ENCODE measurements around the gene SPOPL. TPM values are rescaled to one million over a fixed set of nuclear protein-coding genes. Genes with fewer than 3 reads are reported as not detected.

SPOPL gene
- polyA plus RNA-seq, 1 of the 3 experiments (the other 2 are of a cell fraction), result 4.5 TPM

DNA sequence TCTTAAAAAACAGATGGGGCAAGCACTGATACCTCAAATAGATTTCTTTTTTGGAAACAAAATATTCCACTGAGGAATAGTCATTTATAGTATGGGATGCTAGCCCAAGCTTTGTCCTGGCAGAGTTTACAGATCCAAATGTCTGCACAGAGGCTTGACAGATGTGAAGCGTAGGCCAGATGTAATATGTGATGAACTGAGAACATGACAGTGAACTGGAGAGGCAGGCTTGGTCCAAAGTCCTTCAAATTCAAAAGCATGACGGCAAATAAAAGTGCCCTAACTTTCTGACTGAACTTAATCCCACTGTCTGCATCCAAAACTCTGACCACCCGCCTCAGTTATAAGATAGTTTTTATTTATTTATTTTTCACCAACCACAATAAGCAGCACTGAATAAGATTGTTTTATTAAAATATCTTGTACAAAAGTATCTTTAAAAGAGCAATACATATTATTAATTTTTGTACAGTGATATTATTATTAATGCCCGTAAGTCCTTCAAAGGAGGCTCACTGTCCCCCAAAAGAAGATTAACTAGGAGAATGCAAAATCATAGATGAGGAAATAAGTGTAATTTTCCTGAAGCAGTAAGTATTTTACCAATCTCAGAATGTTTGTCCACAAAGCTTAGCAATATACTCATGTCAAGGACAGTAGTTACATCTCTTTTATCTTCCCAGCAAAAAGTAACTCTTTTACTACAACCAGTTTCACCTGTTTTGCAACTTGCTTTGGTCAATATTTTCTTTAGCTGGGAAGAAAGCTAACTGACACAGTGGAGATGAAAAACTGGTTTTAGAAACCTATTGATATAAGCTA lies 10.7 kb upstream of the SPOPL start:
- Histone ChIP-seq H3F3A (replicated peaks; ENCODE audit: insufficient read depth) (no peaks in the 10 kb centered on the region), H3K4me2 (no peak overlapping the region), H3K9ac (no peak overlapping the region), H3K4me1 (ENCODE audit: control insufficient read depth in 1 of 2, insufficient read depth in 2 of 2, low read depth in 1 of 2, low read length in 1 of 2) (peaks cover 0 to 7% of the 10 kb centered on the region in 2 experiments; a peak in 1 of 4 replicates), H3K36me3 (replicated peaks in 1 of 2; ENCODE audit: control insufficient read depth in 1 of 2, insufficient read depth in 2 of 2, low read length in 1 of 2) (peaks cover 0 to 3% of the 10 kb centered on the region in 2 experiments), H3K9me3 (no peaks in the 10 kb centered on the region), H3K9me2 (no peaks in the 10 kb centered on the region), H3K4me3 (ENCODE audit: low read depth in 2 of 2, low read length in 1 of 2) (no peak overlapping the region), H4K20me1 (ENCODE audit: insufficient read depth) (no peaks in the 10 kb centered on the region), H3K27ac (ENCODE audit: low read depth in 2 of 2, low read length in 1 of 2) (no peak overlapping the region), H3K79me2 (ENCODE audit: insufficient read depth) (no peaks in the 10 kb centered on the region), H2AFZ (ENCODE audit: low read depth) (no peak overlapping the region), H3K27me3 (ENCODE audit: insufficient read depth) (no peaks in the 10 kb centered on the region)
- 70% methylated on average over 4 of the region's 4 CpGs for WGBS (ENCODE audit: low lambda C conversion rate)
- POLR2A ChIA-PET, result no interaction called here
- CTCF ChIA-PET, result interaction anchor here (1.3 kb wide), 1 partner anchor 543 kb away, joined by 4 read pairs; no protein-coding TSS in a partner anchor
- no peak for DNase-seq
- TF ChIP-seq FOXM1 (IDR thresholded peaks at IDR 0.05; ENCODE audit: low read depth) (no peak), YY1 (IDR thresholded peaks at IDR 0.05; ENCODE audit: low read depth) (no peak), CHD2 (IDR thresholded peaks at IDR 0.05; ENCODE audit: low read length, partially characterized antibody) (no peak), PBX3 (IDR thresholded peaks at IDR 0.05) (no peak)

GRCh38 chr2:138491495-138491862 lies 10.1 kb upstream of the SPOPL start:
- no peak for DNase-seq
- H3K27me3 ChIP-seq (ENCODE audit: insufficient read depth), result no peaks in the 10 kb centered on the region
- no peak overlapping the region for H3K9ac ChIP-seq
- ChIA-PET CTCF (interaction anchor here (1.3 kb wide), 1 partner anchor 544 kb away, joined by 4 read pairs; no protein-coding TSS in a partner anchor), POLR2A (no interaction called here)
- H3K4me2 ChIP-seq, result no peak overlapping the region
- H3F3A ChIP-seq (replicated peaks; ENCODE audit: insufficient read depth), result no peaks in the 10 kb centered on the region
- H3K27ac ChIP-seq (ENCODE audit: low read depth in 2 of 2, low read length in 1 of 2), result no peak overlapping the region
- no peaks in the 10 kb centered on the region for H3K79me2 ChIP-seq (ENCODE audit: insufficient read depth)
- no peaks in the 10 kb centered on the region for H4K20me1 ChIP-seq (ENCODE audit: insufficient read depth)
- peaks cover 0 to 7% of the 10 kb centered on the region in 2 experiments; a peak in 1 of 4 replicates for H3K4me1 ChIP-seq (ENCODE audit: control insufficient read depth in 1 of 2, insufficient read depth in 2 of 2, low read depth in 1 of 2, low read length in 1 of 2)
- H2AFZ ChIP-seq (ENCODE audit: low read depth), result no peak overlapping the region
- no peaks in the 10 kb centered on the region for H3K9me2 ChIP-seq
- H3K9me3 ChIP-seq, result no peaks in the 10 kb centered on the region
- H3K36me3 ChIP-seq (replicated peaks in 1 of 2; ENCODE audit: control insufficient read depth in 1 of 2, insufficient read depth in 2 of 2, low read length in 1 of 2), result peaks cover 0 to 4% of the 10 kb centered on the region in 2 experiments
- H3K4me3 ChIP-seq (ENCODE audit: low read depth in 2 of 2, low read length in 1 of 2), result no peak overlapping the region
- TF ChIP-seq JUND (IDR thresholded peaks at IDR 0.05) (no peak), USF1 (IDR thresholded peaks at IDR 0.05; ENCODE audit: borderline replicate concordance, low read depth) (no peak), POLR2AphosphoS5 (IDR thresholded peaks at IDR 0.05; ENCODE audit: low read depth, low read length) (no peak), CHD2 (IDR thresholded peaks at IDR 0.05; ENCODE audit: low read length, partially characterized antibody) (no peak), YY1 (IDR thresholded peaks at IDR 0.05; ENCODE audit: low read depth) (no peak), FOSL2 (IDR thresholded peaks at IDR 0.05; ENCODE audit: borderline replicate concordance, low read depth) (no peak), TEAD4 (IDR thresholded peaks at IDR 0.05; ENCODE audit: borderline replicate concordance, insufficient read depth) (no peak), SIN3A (IDR thresholded peaks at IDR 0.05; ENCODE audit: borderline replicate concordance, low read depth, low read length) (no peak), ELF1 (IDR thresholded peaks at IDR 0.05) (no peak), NFIC (IDR thresholded peaks at IDR 0.05; ENCODE audit: borderline replicate concordance) (no peak), SMC3 (IDR thresholded peaks at IDR 0.05; ENCODE audit: low read depth, low read length) (no peak), FOXM1 (IDR thresholded peaks at IDR 0.05; ENCODE audit: low read depth) (no peak), CTCF (IDR thresholded peaks at IDR 0.05) (no peak), MAX (IDR thresholded peaks at IDR 0.05; ENCODE audit: low read depth) (no peak), RCOR1 (IDR thresholded peaks at IDR 0.05; ENCODE audit: low read length) (no peak), MEF2A (IDR thresholded peaks at IDR 0.05; ENCODE audit: borderline replicate concordance, low read depth) (no peak)
- TF ChIP-seq, protein P1, sequence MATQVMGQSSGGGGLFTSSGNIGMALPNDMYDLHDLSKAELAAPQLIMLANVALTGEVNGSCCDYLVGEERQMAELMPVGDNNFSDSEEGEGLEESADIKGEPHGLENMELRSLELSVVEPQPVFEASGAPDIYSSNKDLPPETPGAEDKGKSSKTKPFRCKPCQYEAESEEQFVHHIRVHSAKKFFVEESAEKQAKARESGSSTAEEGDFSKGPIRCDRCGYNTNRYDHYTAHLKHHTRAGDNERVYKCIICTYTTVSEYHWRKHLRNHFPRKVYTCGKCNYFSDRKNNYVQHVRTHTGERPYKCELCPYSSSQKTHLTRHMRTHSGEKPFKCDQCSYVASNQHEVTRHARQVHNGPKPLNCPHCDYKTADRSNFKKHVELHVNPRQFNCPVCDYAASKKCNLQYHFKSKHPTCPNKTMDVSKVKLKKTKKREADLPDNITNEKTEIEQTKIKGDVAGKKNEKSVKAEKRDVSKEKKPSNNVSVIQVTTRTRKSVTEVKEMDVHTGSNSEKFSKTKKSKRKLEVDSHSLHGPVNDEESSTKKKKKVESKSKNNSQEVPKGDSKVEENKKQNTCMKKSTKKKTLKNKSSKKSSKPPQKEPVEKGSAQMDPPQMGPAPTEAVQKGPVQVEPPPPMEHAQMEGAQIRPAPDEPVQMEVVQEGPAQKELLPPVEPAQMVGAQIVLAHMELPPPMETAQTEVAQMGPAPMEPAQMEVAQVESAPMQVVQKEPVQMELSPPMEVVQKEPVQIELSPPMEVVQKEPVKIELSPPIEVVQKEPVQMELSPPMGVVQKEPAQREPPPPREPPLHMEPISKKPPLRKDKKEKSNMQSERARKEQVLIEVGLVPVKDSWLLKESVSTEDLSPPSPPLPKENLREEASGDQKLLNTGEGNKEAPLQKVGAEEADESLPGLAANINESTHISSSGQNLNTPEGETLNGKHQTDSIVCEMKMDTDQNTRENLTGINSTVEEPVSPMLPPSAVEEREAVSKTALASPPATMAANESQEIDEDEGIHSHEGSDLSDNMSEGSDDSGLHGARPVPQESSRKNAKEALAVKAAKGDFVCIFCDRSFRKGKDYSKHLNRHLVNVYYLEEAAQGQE (IDR thresholded peaks at IDR 0.05; ENCODE audit: low read depth, low read length), result no peak
- TF ChIP-seq, protein P2, sequence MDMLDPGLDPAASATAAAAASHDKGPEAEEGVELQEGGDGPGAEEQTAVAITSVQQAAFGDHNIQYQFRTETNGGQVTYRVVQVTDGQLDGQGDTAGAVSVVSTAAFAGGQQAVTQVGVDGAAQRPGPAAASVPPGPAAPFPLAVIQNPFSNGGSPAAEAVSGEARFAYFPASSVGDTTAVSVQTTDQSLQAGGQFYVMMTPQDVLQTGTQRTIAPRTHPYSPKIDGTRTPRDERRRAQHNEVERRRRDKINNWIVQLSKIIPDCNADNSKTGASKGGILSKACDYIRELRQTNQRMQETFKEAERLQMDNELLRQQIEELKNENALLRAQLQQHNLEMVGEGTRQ (IDR thresholded peaks at IDR 0.05; ENCODE audit: borderline replicate concordance, low read depth, low read length), result no peak

All from SK-N-SH (cell line).